HG03066 (cell line): ENCODE measurements around the gene CDH2.

ENCODE experiments used
- ATAC-seq: cut with Tn5 transposase; IDR thresholded peaks from one replicate; pipeline ENCODE4 v1.9.1; 2021; ENCODE audit warnings: low read depth; ENCODE audit not compliant: unreplicated experiment

CDH2 gene

DNA sequence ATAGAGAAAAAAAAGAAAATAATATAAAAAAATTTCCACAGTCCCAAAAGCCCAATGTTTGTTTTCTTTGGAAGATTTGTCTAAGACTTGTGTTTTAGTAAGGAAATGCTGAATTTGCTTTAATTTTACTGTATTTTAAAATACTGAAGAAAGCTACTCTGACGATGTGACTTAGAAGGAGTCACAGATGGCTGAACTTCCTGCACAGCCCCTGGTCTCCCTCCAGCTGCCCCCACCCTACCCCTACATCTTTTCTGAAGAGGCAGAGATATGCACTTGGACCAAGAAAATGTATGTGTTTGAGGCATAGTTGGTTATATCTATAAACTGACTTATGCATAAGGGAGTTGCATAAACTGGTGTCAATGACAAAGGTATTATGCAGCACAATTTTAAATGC, 172.3 kb downstream of the CDH2 start:
- no peak for ATAC-seq

- no peak for ATAC-seq
Measured at GRCh38 chr18:28003451-28003850, 173.5 kb downstream of the CDH2 start.

DNA sequence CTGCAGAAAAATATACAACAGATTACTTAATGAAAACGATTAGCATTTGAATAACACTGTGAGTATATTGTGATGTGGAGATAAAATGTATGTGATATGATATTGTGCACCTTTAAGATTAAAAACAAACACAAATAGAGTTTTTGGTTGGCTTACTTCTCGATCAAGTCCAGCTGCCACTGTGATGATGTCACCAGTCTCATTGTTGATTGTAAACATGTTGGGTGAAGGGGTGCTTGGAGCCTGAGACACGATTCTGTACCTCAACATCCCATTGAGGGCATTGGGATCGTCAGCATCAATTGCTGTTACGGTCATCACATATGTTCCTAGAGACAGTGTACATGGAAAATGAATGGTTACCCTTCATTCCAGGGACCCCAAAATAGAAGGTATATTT, 174.1 kb downstream of the CDH2 start:
- ATAC-seq = no peak

- no peak for ATAC-seq
Measured at GRCh38 chr18:27996801-27997272, 180.1 kb downstream of the CDH2 start.

- no peak for ATAC-seq
Measured at GRCh38 chr18:27995770-27996502, 181.0 kb downstream of the CDH2 start.

DNA sequence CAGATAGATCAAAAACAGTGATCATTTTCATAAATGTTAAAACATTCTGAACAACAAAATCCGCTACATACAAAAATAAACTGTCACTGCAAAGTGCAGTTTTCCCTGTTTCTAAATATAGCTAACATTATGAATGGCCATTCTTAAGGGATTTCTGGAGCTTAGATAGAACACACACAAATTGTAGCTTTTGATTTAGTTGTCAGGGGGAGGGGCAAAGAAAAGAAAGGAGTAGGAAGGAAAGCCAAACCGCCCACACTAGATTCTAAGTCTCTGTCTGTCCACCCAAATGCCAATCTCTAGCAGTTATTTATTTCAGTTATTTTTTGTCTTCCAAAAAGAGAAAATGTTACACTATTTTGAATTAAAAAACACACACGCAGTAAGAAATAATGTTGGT, 182.4 kb downstream of the CDH2 start:
- ATAC-seq = no peak

DNA sequence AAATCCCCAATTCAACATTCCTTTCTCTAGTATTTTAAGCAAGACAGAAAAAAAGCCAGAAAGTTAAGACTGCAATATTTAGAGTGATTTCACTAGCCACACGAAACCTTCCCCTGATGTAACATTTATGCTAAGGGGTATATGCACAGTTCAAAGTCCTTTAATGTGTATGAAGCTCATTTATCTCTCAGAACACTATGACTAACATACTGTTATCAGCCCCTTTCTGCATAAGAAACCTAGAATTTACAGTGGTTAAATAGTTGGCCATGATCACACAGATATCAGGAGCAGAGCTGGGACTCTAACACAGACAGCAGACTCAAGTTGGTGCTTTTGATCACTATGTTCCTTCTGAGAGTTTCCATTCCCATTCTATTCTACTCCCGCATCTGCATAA, 185.5 kb downstream of the CDH2 start:
- no peak for ATAC-seq

DNA sequence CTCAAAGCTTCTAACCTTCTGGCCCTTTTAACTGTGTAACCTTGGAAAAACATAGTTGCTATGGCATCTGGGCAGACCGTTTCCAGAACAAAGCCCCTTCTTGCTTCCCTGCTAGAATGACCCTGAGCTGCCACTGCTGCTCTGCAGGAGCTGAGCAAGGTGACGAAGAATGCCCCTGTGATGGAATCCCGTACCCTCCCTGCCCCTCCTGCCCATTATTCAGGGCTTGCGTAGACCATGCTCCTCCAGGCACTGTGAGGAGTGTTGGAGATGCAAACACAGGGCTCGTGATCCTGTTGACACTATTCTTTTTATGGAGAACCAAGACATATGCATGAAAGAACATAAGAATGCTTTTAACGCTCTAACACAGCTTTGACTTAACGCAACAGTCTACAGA, 191.1 kb downstream of the CDH2 start:
- ATAC-seq = no peak

GRCh38 chr18:27983780-27984179, 193.2 kb downstream of the CDH2 start:
- ATAC-seq = no peak

GRCh38 chr18:27976806-27977408, 200.0 kb downstream of the CDH2 start:
- ATAC-seq = no peak

- no peak for ATAC-seq
Measured at GRCh38 chr18:27970321-27970720, 206.6 kb downstream of the CDH2 start.

DNA sequence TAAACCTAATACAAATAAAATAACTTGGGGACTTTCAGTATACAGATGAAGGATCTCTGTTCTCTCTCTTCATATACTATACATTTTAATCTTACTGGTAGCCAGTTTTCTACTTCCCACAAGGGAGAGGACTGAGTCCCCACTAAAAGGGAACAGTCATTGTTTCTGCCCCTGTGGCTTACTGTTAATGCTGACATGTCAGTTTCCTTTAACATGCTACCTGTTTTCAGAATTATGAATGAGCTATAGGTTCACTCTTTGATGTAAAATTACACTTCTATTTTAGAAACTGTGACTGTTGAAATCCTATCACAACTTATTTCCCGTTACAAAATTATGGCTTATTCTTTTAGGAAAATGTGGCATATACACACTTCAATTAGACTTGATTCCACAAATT, 207.7 kb downstream of the CDH2 start:
- no peak for ATAC-seq

GRCh38 chr18:27967913-27968824, 208.8 kb downstream of the CDH2 start:
- ATAC-seq = no peak

GRCh38 chr18:27966881-27967280, 210.0 kb downstream of the CDH2 start:
- no peak for ATAC-seq

GRCh38 chr18:27964811-27965210, 212.1 kb downstream of the CDH2 start:
- no peak for ATAC-seq

DNA sequence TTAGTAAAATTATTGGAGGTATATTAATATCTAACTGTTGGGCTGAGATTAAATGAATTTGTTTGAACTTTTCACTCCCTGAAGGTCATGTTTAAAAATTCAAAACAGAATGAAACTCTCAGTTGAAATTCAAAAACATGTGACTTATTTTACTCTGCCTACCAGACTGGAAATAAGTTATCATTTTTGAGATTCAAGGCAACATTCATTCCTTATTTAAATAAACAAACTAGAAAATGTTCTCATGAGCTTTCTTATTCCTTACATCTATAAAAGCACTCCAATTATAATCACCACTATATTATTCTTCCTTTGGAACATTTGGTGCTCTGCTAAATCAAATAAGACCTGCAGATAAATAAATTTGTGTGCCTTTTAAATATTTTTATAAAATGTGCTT, 217.8 kb downstream of the CDH2 start:
- no peak for ATAC-seq

DNA sequence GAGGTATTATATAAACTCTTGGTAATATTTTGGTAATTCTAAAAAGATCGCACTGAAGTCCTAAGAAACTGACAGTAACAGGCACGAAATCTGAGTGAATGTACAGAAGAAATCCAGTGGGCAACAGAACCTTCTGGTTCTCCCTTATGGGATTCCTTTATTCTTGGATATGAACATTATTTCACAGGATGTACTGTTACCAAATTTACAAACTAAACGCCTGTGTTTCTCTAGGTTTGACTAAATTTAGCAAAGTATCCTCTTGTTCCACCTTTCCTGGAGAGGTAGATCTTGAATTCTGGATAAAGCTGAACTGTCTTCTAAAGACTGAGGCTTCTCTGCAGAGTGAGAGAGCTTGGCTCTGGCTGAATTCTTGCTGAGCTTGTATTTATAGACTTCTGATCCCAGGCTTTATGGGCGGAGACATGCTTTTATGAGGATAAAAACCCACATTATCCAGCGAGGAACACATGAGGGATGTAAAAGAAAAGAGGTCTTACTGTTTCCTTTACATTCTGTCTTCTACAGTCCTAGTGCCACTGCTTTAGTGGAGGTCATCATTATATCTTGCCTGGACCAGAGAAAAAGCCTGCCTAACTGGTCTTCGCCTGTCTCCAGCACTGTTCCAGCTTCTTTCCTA, 220.8 kb downstream of the CDH2 start:
- ATAC-seq = no peak

GRCh38 chr18:27954226-27954625, 222.7 kb downstream of the CDH2 start:
- ATAC-seq = no peak

- ATAC-seq = no peak
Measured at GRCh38 chr18:27952741-27953140, 224.2 kb downstream of the CDH2 start.

DNA sequence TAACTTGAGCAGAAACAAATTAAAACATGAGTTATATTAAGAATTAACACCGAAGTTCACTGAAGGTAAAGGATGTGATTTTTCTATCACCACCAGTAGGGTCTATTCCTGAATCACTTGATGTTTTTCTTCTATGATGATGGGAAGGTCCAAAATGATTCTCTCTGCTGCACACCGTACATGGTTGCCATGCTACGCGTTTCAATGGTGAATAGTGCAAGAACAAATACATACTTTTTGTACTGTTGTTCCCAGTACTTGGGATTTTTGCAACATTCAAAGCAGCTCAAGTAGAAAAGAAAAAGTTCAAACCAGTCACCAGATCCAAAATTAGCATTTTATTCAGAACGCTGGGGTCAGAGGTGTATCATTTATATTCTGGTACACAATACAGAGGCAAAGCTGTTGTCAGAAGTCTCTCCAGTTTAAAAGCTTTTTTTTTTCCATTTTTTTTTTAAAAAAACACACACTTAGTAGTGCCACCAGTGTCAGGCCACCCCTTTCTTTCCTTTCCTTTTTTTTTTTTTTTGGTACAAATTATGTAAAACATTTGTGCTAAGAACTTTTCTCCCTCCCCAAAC, 226.2 kb downstream of the CDH2 start:
- ATAC-seq = no peak

DNA sequence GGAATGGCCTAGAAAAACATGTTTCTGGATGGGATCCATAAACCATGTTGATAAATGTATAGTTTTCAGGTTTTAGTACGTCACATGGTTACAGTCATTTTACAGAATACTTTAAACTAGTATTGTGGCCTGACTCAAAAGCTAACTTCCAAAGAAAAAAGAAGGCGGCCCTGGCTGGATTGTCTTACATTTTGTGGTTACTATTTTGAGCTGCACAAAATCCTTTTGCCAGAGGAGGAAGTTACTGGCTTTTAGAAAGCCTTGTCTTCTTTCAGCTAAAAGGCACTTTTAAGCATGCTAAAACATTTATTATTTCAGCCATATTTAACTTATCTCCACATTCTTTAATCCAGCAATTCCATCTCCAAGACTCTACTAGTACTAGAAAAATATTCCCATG, 227.9 kb downstream of the CDH2 start:
- no peak for ATAC-seq
